K562 (cell line): Measurements from ENCODE around the gene SYTL4. TPM values are rescaled to one million over a fixed set of nuclear protein-coding genes. Genes with fewer than 3 reads are reported as not detected.

Source experiments
- ATAC-seq: fragments of 200-7000 bp; cut with Tn5 transposase; 3 replicates; pipeline ENCODE4 v1.9.1; 2020; ENCODE audit warnings: moderate library complexity
- BruUV-seq: library from RNA; stranded (reverse); fragments of 400-500 nt; replicated peaks from 2 replicates; lab custom pipeline; 2021; lab: Mats Ljungman, UMichigan
- CTCF ChIA-PET: fragments of 300-600 bp; formaldehyde crosslinking; extraction: SDS; loops from one replicate; lab custom pipeline; 2021; ENCODE audit warnings: low intra/inter-chr PET ratio; lab: Yijun Ruan, JAX
- POLR2A ChIA-PET: fragments of 300-600, 350-650 bp; sonication (Branson Sonifier 250); formaldehyde crosslinking; extraction: SDS; loops from one replicate; lab custom pipeline; 2021; ENCODE audit warnings: antibody characterized with exemption, inconsistent platforms; lab: Yijun Ruan, JAX
- DNase-seq, 4 experiments: peaks; one replicate each; pipeline versions ENCODE4 v3.0.0 to v3.0.0-alpha.2; 2011 to 2018; ENCODE audit warnings: low spot score in 3 of 4, mixed read lengths in 3 of 4; ENCODE audit errors: extremely low read depth in 1 of 4
- FAIRE-seq: peaks from 2 replicates; lab custom pipeline; 2011; peaks lifted over from hg19 to GRCh38; lab: Jason Lieb, UNC
- H2AFZ ChIP-seq: 2 replicates; pipeline ENCODE4 v1.6.0; 2011; ENCODE audit warnings: low read depth, low read length, control low read depth, inconsistent platforms
- H3K27ac ChIP-seq: fragments of 200-600 bp; 3 replicates; pipeline ENCODE4 v1.8.0; 2011; ENCODE audit warnings: low read depth, mild to moderate bottlenecking, control low read depth, inconsistent platforms, low read length, moderate library complexity, mixed read lengths; ENCODE audit errors: extremely low read depth
- H3K27me3 ChIP-seq, 2 experiments: fragments of 300-600 bp in 1 of 2; 2 replicates in 1 of 2; 3 replicates in 1 of 2; pipeline versions ENCODE4 v1.6.0 to v1.8.0; 2011; ENCODE audit warnings: inconsistent platforms in 2 of 2, low read length in 2 of 2, mild to moderate bottlenecking in 1 of 2, mixed read lengths in 1 of 2, moderate library complexity in 1 of 2; ENCODE audit not compliant: control insufficient read depth in 2 of 2, insufficient read depth in 2 of 2
- H3K36me3 ChIP-seq: fragments of 300-600 bp; 3 replicates; pipeline ENCODE4 v1.8.0; 2011; ENCODE audit warnings: mild to moderate bottlenecking, low read length, inconsistent platforms; ENCODE audit not compliant: control insufficient read depth, insufficient read depth
- H3K4me1 ChIP-seq, 2 experiments: fragments of 200-600 bp in 1 of 2; replicated peaks in 1 of 2; 2 replicates in 1 of 2; 3 replicates in 1 of 2; pipeline versions ENCODE4 v1.5.1 to v1.8.0; 2011; ENCODE audit warnings: inconsistent platforms in 2 of 2, low read length in 2 of 2, mild to moderate bottlenecking in 1 of 2, mixed read lengths in 1 of 2, moderate library complexity in 1 of 2; ENCODE audit not compliant: control insufficient read depth in 2 of 2, insufficient read depth in 2 of 2
- H3K4me2 ChIP-seq: 2 replicates; pipeline ENCODE4 v1.6.1; 2011; ENCODE audit warnings: low read length, control low read depth, inconsistent platforms, mixed read lengths; ENCODE audit not compliant: insufficient read depth
- H3K4me3 ChIP-seq: fragments of 200-600 bp; sonication (generic), shearing (Covaris generic); 2 replicates; pipeline ENCODE4 v1.5.1; 2016; ENCODE audit warnings: control low read depth, inconsistent platforms
- H3K79me2 ChIP-seq: fragments of 200-600 bp; 3 replicates; pipeline ENCODE4 v1.8.0; 2011; ENCODE audit warnings: low read length, inconsistent platforms; ENCODE audit not compliant: control insufficient read depth, insufficient read depth
- H3K9ac ChIP-seq, 2 experiments: 2 replicates each; pipeline versions ENCODE4 v1.6.0 to v1.6.1; 2011; ENCODE audit warnings: low read depth in 2 of 2, low read length in 2 of 2, control low read depth in 1 of 2, inconsistent platforms in 1 of 2, mild to moderate bottlenecking in 1 of 2, mixed read lengths in 1 of 2; ENCODE audit not compliant: insufficient read depth in 1 of 2
- H3K9me1 ChIP-seq: one replicate; pipeline ENCODE4 v1.6.0; 2011; ENCODE audit warnings: inconsistent platforms, mild to moderate bottlenecking, low read length, moderate library complexity; ENCODE audit not compliant: control insufficient read depth, insufficient read depth
- H3K9me3 ChIP-seq: replicated peaks from 2 replicates; pipeline ENCODE4 v1.5.1; 2011; ENCODE audit warnings: low read depth, low read length, inconsistent platforms; ENCODE audit not compliant: control insufficient read depth, insufficient read depth
- H4K20me1 ChIP-seq: replicated peaks from 2 replicates; pipeline ENCODE4 v1.6.1; 2011; ENCODE audit warnings: low read length, inconsistent platforms, mixed read lengths; ENCODE audit not compliant: control insufficient read depth, insufficient read depth
- BRD9 ChIP-seq: fragments of 450-650 bp; IDR thresholded peaks from 2 replicates; pipeline ENCODE4 v1.6.1; 2018; ENCODE audit warnings: low read depth; ENCODE audit not compliant: partially characterized antibody
- EGR1 ChIP-seq: fragments of 450-650 bp; conservative IDR thresholded peaks from 2 replicates; pipeline ENCODE4 v1.6.1; 2017; ENCODE audit warnings: mild to moderate bottlenecking
- MYC ChIP-seq, 2 experiments: fragments of 250-450 bp in 1 of 2; sonication (Bioruptor Pico) in 1 of 2; IDR thresholded peaks; 2 replicates each; pipeline versions ENCODE4 v1.5.1 to v1.6.1; 2012 to 2021; ENCODE audit warnings: low read depth in 2 of 2, borderline replicate concordance in 1 of 2, improper control_type of control experiment in 1 of 2, low read length in 1 of 2, mild to moderate bottlenecking in 1 of 2, moderate library complexity in 1 of 2
- NFRKB ChIP-seq: fragments of 450-650 bp; IDR thresholded peaks from 2 replicates; pipeline ENCODE4 v1.6.1; 2016; ENCODE audit warnings: low read depth
- RBM22 ChIP-seq: fragments of 200-400 bp; formaldehyde crosslinking; IDR thresholded peaks from 2 replicates; pipeline ENCODE4 v1.6.1; 2018; ENCODE audit warnings: low read length, low read depth; ENCODE audit not compliant: poor library complexity, severe bottlenecking
- SMARCC2 ChIP-seq: fragments of 450-650 bp; IDR thresholded peaks from 2 replicates; pipeline ENCODE4 v1.6.1; 2017; ENCODE audit warnings: antibody characterized with exemption, moderate library complexity, mild to moderate bottlenecking, low read depth
- TEAD4 ChIP-seq, 2 experiments: sonication (generic) in 1 of 2; formaldehyde crosslinking in 1 of 2; IDR thresholded peaks; 2 replicates each; pipeline versions ENCODE4 v1.6.1 to v1.8.0; 2012 to 2022; ENCODE audit warnings: borderline replicate concordance in 1 of 2, inconsistent platforms in 1 of 2, low read length in 1 of 2, mild to moderate bottlenecking in 1 of 2, missing genetic modification reagents in 1 of 2
- TRIM28 ChIP-seq: fragments of 450-650 bp; IDR thresholded peaks from 2 replicates; pipeline ENCODE4 v1.6.1; 2017
- ZNF253 ChIP-seq: fragments of 250-450 bp; sonication (Bioruptor Pico); conservative IDR thresholded peaks from 2 replicates; pipeline ENCODE4 v1.6.1; 2021; ENCODE audit warnings: mild to moderate bottlenecking
- ZSCAN32 ChIP-seq: fragments of 450-650 bp; formaldehyde crosslinking; IDR thresholded peaks from 2 replicates; pipeline ENCODE4 v1.4.0; 2020; ENCODE audit warnings: mild to moderate bottlenecking, moderate library complexity
- WGBS: fragments of 100-300 bp; shearing (Covaris generic); methylation state at CpG from one replicate; pipeline ENCODE4 v1.1.6; 2016; ENCODE audit warnings: low coverage, mixed read lengths; ENCODE audit not compliant: insufficient coverage; ENCODE audit errors: missing lambda C conversion rate; 5-methylcytosine and 5-hydroxymethylcytosine counted together
- in situ Hi-C: fragments of 300-500 bp; cut with MboI; formaldehyde crosslinking; loops from 4 replicates; pipeline ENCODE4 v1.15.0; 2018; ENCODE audit warnings: inconsistent platforms, mixed read lengths
- intact Hi-C: fragments of 100-400 bp; cut with micrococcal nuclease; formaldehyde crosslinking; loops from 2 replicates; pipeline ENCODE4 v1.14.2; 2022
- polyA plus RNA-seq, 8 experiments: library from polyadenylated mRNA; depleted of rRNA in 4 of 8; stranded (reverse) in 5 of 8; unstranded in 3 of 8; fragments of >200 nt; fragmentation: Nextera tagmentation in 2 of 8; fragmentation: Illumina TruSeq in 1 of 8; extraction: Ambion mirVana in 2 of 8; extraction: Trizol in 1 of 8; gene quantifications; 2 replicates each; pipeline versions ENCODE4 v1.2.1 to v1.2.3, GENCODE V29; 2011 to 2014; ENCODE audit warnings: inconsistent platforms in 1 of 8, missing spikeins in 1 of 8
- total RNA-seq, 7 experiments: library from RNA; depleted of rRNA in 6 of 7; stranded (reverse); fragments of >200 nt in 6 of 7; fragmentation: Illumina TruSeq in 2 of 7; extraction: Trizol in 2 of 7; gene quantifications; 2 replicates each; pipeline versions ENCODE4 v1.2.1 to v1.2.3, GENCODE V29; 2011 to 2021; ENCODE audit warnings: low replicate concordance in 1 of 7
- TF ChIP-seq, protein P1 (sequence below): fragments of 200-600 bp; sonication (generic); IDR thresholded peaks from one replicate; pipeline ENCODE4 v1.6.1; 2012; ENCODE audit warnings: mild to moderate bottlenecking, low read depth, low read length, inconsistent platforms

Gene SYTL4
- total and polyA plus RNA-seq, 9 of the 15 experiments (the other 6 are each of a cell fraction or from before 2014, with no cell fraction given), result 0.65 to 9.0 (median 1.5) TPM

DNA sequence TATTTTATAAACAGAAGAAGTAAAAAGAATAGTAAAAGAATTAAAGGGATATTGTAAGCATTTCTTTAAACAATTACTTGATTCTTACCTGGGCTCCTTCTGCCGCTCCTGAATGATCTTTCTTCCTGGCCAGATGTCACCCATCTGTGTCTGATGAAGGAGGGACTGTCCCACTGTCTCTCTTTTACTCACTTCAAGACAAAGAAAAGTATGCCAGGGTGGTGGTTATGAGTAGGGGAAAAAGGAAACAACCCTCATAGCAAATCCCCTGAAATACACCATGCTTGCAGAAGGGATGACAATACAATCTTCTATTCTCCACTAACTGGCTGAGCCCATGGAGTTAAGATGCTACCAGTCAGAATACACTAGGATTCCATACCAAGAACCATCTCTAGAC, 31.1 kb downstream of the SYTL4 start:
- in situ Hi-C loops, result no loop called here
- no peak for FAIRE-seq
- no peak for TF ChIP-seq MYC (IDR thresholded peaks at IDR 0.05; ENCODE audit: low read depth, low read length)
- no peak for TF ChIP-seq MYC (CRISPR knock-in tag; IDR thresholded peaks at IDR 0.05; ENCODE audit: borderline replicate concordance, low read depth)
- TF ChIP-seq TRIM28, result no peak
- no peak for TF ChIP-seq ZNF253 (CRISPR knock-in tag)
- TF ChIP-seq BRD9, result no peak
- TF ChIP-seq EGR1, result no peak
- TF ChIP-seq NFRKB, result no peak
- TF ChIP-seq, protein P1, sequence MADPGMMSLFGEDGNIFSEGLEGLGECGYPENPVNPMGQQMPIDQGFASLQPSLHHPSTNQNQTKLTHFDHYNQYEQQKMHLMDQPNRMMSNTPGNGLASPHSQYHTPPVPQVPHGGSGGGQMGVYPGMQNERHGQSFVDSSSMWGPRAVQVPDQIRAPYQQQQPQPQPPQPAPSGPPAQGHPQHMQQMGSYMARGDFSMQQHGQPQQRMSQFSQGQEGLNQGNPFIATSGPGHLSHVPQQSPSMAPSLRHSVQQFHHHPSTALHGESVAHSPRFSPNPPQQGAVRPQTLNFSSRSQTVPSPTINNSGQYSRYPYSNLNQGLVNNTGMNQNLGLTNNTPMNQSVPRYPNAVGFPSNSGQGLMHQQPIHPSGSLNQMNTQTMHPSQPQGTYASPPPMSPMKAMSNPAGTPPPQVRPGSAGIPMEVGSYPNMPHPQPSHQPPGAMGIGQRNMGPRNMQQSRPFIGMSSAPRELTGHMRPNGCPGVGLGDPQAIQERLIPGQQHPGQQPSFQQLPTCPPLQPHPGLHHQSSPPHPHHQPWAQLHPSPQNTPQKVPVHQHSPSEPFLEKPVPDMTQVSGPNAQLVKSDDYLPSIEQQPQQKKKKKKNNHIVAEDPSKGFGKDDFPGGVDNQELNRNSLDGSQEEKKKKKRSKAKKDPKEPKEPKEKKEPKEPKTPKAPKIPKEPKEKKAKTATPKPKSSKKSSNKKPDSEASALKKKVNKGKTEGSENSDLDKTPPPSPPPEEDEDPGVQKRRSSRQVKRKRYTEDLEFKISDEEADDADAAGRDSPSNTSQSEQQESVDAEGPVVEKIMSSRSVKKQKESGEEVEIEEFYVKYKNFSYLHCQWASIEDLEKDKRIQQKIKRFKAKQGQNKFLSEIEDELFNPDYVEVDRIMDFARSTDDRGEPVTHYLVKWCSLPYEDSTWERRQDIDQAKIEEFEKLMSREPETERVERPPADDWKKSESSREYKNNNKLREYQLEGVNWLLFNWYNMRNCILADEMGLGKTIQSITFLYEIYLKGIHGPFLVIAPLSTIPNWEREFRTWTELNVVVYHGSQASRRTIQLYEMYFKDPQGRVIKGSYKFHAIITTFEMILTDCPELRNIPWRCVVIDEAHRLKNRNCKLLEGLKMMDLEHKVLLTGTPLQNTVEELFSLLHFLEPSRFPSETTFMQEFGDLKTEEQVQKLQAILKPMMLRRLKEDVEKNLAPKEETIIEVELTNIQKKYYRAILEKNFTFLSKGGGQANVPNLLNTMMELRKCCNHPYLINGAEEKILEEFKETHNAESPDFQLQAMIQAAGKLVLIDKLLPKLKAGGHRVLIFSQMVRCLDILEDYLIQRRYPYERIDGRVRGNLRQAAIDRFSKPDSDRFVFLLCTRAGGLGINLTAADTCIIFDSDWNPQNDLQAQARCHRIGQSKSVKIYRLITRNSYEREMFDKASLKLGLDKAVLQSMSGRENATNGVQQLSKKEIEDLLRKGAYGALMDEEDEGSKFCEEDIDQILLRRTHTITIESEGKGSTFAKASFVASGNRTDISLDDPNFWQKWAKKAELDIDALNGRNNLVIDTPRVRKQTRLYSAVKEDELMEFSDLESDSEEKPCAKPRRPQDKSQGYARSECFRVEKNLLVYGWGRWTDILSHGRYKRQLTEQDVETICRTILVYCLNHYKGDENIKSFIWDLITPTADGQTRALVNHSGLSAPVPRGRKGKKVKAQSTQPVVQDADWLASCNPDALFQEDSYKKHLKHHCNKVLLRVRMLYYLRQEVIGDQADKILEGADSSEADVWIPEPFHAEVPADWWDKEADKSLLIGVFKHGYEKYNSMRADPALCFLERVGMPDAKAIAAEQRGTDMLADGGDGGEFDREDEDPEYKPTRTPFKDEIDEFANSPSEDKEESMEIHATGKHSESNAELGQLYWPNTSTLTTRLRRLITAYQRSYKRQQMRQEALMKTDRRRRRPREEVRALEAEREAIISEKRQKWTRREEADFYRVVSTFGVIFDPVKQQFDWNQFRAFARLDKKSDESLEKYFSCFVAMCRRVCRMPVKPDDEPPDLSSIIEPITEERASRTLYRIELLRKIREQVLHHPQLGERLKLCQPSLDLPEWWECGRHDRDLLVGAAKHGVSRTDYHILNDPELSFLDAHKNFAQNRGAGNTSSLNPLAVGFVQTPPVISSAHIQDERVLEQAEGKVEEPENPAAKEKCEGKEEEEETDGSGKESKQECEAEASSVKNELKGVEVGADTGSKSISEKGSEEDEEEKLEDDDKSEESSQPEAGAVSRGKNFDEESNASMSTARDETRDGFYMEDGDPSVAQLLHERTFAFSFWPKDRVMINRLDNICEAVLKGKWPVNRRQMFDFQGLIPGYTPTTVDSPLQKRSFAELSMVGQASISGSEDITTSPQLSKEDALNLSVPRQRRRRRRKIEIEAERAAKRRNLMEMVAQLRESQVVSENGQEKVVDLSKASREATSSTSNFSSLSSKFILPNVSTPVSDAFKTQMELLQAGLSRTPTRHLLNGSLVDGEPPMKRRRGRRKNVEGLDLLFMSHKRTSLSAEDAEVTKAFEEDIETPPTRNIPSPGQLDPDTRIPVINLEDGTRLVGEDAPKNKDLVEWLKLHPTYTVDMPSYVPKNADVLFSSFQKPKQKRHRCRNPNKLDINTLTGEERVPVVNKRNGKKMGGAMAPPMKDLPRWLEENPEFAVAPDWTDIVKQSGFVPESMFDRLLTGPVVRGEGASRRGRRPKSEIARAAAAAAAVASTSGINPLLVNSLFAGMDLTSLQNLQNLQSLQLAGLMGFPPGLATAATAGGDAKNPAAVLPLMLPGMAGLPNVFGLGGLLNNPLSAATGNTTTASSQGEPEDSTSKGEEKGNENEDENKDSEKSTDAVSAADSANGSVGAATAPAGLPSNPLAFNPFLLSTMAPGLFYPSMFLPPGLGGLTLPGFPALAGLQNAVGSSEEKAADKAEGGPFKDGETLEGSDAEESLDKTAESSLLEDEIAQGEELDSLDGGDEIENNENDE, result no peak
- TF ChIP-seq ZSCAN32 (CRISPR knock-in tag), result no peak
- no peak for TF ChIP-seq SMARCC2
- TF ChIP-seq TEAD4 (IDR thresholded peaks at IDR 0.05; ENCODE audit: low read length), result no peak
- no peak for TF ChIP-seq TEAD4 (CRISPR knock-in tag; IDR thresholded peaks at IDR 0.05; ENCODE audit: borderline replicate concordance)
- TF ChIP-seq RBM22, result no peak
- TF ChIP-seq, all 486 proteins: peak for 0
- Histone ChIP-seq H4K20me1 (no peaks in the 10 kb centered on the region), H3K9me3 (no peaks in the 10 kb centered on the region), H3K27ac (no peak overlapping the region), H2AFZ (no peak overlapping the region), H3K79me2 (no peaks in the 10 kb centered on the region), H3K4me1 (no peaks in the 10 kb centered on the region), H3K4me2 (no peak overlapping the region), H3K36me3 (no peaks in the 10 kb centered on the region), H3K9me1 (no peaks in the 10 kb centered on the region), H3K4me3 (no peak overlapping the region), H3K9ac (no peak overlapping the region), H3K27me3 (no peaks in the 10 kb centered on the region)
- no peak for DNase-seq
- ChIA-PET POLR2A (no interaction called here), CTCF (no interaction called here)
- 17% methylated on average over 1 of the region's 1 CpG for WGBS
- intact Hi-C loops, result no loop called here
- BruUV-seq, result no TSS peak
- no peak for ATAC-seq
